ENCODE measurements around the gene UBAP1L. TPM values are rescaled to one million over a fixed set of nuclear protein-coding genes. Genes with fewer than 3 reads are reported as not detected.
"Not testable (repeated sequence)": the region's sequence is repeated elsewhere in the genome, so short reads cannot be mapped to it uniquely, and the experiment has no call there.

The UBAP1L gene
- total and polyA plus RNA-seq, 2 of the 4 experiments (the other 2 are of a cell fraction): 0.36 to 1.1 TPM

DNA sequence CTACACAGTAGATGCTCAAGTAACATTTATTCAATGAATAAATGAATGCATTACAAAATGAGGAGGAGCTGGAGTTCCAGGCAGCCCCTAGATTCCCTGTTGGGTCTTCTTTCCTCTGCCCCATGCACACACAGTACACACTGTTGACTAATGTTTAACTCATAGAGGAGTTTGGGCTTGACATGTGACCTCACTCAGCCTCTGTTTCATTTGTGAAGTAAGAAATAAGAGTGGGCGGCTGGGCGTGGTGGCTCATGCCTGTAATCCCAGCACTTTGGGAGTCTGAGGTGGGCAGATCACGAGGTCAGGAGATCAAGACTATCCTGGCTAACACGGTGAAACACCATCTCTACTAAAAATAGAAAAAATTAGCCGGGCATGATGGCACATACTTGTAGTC lies 70.8 kb downstream of the UBAP1L start:
- Histone ChIP-seq H3K4me1 (ENCODE audit: control insufficient read depth, insufficient read depth, low read length) (peaks cover 15% of the 10 kb centered on the region), H2AK9ac (replicated peaks; ENCODE audit: low read depth, low read length, poor library complexity) (peak overlapping the region; percentile 68), H3K4me2 (ENCODE audit: low read depth, low read length) (peak overlapping the region; percentile 23; the same call in 1 of the 2 replicates), H3K14ac (replicated peaks; ENCODE audit: low read depth, low read length) (peak overlapping the region; percentile 77), H3K9me1 (ENCODE audit: insufficient read depth, low read length) (peaks cover 15% of the 10 kb centered on the region)
- no CpG with 5 or more reads among the region's 5 CpGs for WGBS, 2 experiments (ENCODE audit: extremely low coverage in 2 of 2, insufficient read length in 1 of 2)
- H3K56ac ChIP-seq (ENCODE audit: extremely low read depth, insufficient read depth, low read length); H4K8ac ChIP-seq (ENCODE audit: low read depth in 2 of 2, low read length in 2 of 2); intact Hi-C loops (cut with micrococcal nuclease); H4K20me1 ChIP-seq (ENCODE audit: insufficient read depth, low read length); BruUV-seq (replicated peaks); H3K36me3 ChIP-seq (ENCODE audit: control insufficient read depth, insufficient read depth, low read length); dilution Hi-C loops (cut with HindIII; ENCODE audit: low sequenced_read_pairs, unreplicated experiment); H2BK120ac ChIP-seq (ENCODE audit: low read depth, low read length); H2BK5ac ChIP-seq (ENCODE audit: low read depth, low read length, poor library complexity, severe bottlenecking); H3K4ac ChIP-seq (ENCODE audit: low read depth, low read length); H3K18ac ChIP-seq (ENCODE audit: low read depth, low read length); H3K79me1 ChIP-seq (ENCODE audit: low read depth in 1 of 2, low read length in 2 of 2); H4K5ac ChIP-seq (ENCODE audit: low read depth, low read length); H2BK20ac ChIP-seq (ENCODE audit: low read depth, low read length); H3K23ac ChIP-seq (ENCODE audit: low read depth, low read length); H3K9me3 ChIP-seq (ENCODE audit: control insufficient read depth, insufficient read depth, low read length); in situ Hi-C loops (cut with MboI; ENCODE audit: low sequenced_read_pairs); H2BK15ac ChIP-seq (ENCODE audit: low read depth, low read length); H4K91ac ChIP-seq (ENCODE audit: insufficient read depth, low read depth, low read length); H3K27ac ChIP-seq (ENCODE audit: insufficient read depth, low read length); POLR2A ChIA-PET (ENCODE audit: unreplicated experiment); H3K4me3 ChIP-seq (ENCODE audit: insufficient read depth, low read depth, low read length); H2AFZ ChIP-seq (replicated peaks; ENCODE audit: low read length, poor library complexity); H3K27me3 ChIP-seq (ENCODE audit: control insufficient read depth, insufficient read depth, low read length); H3K9ac ChIP-seq (ENCODE audit: low read depth, low read length); H2AK5ac ChIP-seq (ENCODE audit: low read depth, low read length): not testable (repeated sequence)
- CTCF ChIA-PET: interaction anchor here (0.6 to 1.9 kb wide), 2 partner anchors 57 to 59 kb away, joined by 3 to 7 read pairs; no protein-coding TSS in a partner anchor
- peak; percentile 88 for ATAC-seq (ENCODE audit: low read depth)
- peak; percentile 88 for DNase-seq
- TF ChIP-seq, protein P1, sequence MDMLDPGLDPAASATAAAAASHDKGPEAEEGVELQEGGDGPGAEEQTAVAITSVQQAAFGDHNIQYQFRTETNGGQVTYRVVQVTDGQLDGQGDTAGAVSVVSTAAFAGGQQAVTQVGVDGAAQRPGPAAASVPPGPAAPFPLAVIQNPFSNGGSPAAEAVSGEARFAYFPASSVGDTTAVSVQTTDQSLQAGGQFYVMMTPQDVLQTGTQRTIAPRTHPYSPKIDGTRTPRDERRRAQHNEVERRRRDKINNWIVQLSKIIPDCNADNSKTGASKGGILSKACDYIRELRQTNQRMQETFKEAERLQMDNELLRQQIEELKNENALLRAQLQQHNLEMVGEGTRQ (IDR thresholded peaks at IDR 0.05; ENCODE audit: low read depth, low read length): peak; percentile 70
- TF ChIP-seq BHLHE40 (IDR thresholded peaks at IDR 0.05; ENCODE audit: low read depth, low read length) (0 out of 2 replicates have a peak, but pooled peaks have one; percentile 10), CEBPB (IDR thresholded peaks at IDR 0.05; ENCODE audit: low read depth, low read length) (peak; percentile 29; the same call in 1 of the 2 replicates)
